Measurements from ENCODE around the gene NBEA.
A peak's percentile ranks its signal among the peaks of the same experiment; 100 is the strongest.

DNA sequence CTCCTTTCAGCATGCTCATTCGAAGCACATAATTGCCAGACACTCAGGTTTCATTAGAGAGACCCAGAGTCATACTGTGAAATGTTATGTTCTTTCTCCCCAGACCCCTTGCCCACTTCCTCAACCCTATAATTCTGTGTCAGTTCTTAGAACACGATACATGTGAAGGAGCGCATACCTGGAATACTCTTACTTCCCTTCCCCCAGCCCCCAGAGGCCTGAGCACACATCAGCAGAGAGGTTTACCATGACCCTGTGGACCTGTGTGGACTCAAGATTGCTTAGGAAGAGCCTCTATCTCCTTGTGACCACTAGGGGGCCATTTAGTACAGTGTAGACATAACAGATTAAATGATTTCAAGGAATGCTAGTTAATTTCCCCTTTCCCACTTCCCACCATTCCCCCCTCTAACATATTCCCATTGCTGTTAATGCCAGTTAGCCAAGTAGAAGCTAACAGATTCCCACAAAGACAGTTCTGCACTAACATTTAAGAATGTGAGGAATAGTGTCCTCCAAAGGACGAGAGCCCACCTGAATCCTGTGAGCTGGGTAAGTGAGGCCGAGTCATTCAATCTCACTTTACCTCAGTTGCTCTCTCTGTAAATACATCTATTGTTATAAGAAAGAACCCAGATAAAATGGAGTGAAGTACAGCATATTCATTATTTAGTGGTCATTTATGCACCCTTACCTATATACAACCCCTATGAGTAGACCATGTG is 688.6 kb downstream of the NBEA start:
- TF ChIP-seq, protein P1, sequence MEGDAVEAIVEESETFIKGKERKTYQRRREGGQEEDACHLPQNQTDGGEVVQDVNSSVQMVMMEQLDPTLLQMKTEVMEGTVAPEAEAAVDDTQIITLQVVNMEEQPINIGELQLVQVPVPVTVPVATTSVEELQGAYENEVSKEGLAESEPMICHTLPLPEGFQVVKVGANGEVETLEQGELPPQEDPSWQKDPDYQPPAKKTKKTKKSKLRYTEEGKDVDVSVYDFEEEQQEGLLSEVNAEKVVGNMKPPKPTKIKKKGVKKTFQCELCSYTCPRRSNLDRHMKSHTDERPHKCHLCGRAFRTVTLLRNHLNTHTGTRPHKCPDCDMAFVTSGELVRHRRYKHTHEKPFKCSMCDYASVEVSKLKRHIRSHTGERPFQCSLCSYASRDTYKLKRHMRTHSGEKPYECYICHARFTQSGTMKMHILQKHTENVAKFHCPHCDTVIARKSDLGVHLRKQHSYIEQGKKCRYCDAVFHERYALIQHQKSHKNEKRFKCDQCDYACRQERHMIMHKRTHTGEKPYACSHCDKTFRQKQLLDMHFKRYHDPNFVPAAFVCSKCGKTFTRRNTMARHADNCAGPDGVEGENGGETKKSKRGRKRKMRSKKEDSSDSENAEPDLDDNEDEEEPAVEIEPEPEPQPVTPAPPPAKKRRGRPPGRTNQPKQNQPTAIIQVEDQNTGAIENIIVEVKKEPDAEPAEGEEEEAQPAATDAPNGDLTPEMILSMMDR (conservative IDR thresholded peaks at IDR 0.05; ENCODE audit: low read depth, low read length), result peak; percentile 90
- TF ChIP-seq EZH2phosphoT487 (IDR thresholded peaks at IDR 0.05; ENCODE audit: borderline replicate concordance, low read length) (no peak), EZH2 (IDR thresholded peaks at IDR 0.05; ENCODE audit: low read length, unreplicated experiment) (no peak)
